HUDEP-2 (cell line): Measurements from ENCODE around the gene ABO.
A peak's percentile ranks its signal among the peaks of the same experiment; 100 is the strongest.
"Not testable (repeated sequence)": the region's sequence is repeated elsewhere in the genome, so short reads cannot be mapped to it uniquely, and the experiment has no call there.

Experiments
- DNase-seq, 76 experiments: peaks; one replicate each; lab custom pipeline; 2025; ENCODE audit not compliant: unreplicated experiment in 76 of 76; lab: John Stamatoyannopoulos, UW

ABO gene

GRCh38 chr9:133248726-133249295 lies 26.2 kb downstream of the ABO start:
- DNase-seq: no peak

GRCh38 chr9:133247632-133248031 lies 27.4 kb downstream of the ABO start:
- DNase-seq: no peak

- no peak for DNase-seq
These were observed 28.0 kb downstream of the ABO start for GRCh38 chr9:133246991-133247390.

- DNase-seq: no peak
These were observed 28.4 kb downstream of the ABO start for GRCh38 chr9:133246562-133246961.

- no peak for DNase-seq
These were observed 32.0 kb downstream of the ABO start for GRCh38 chr9:133242991-133243390.

- DNase-seq: no peak
These were observed 32.8 kb downstream of the ABO start for GRCh38 chr9:133242241-133242640.

GRCh38 chr9:133239533-133240090 lies 35.4 kb downstream of the ABO start:
- DNase-seq: no peak

- peak in 73 of 76 experiments; percentile 24 to 82 (median 66) for DNase-seq
These were observed 36.0 kb downstream of the ABO start for GRCh38 chr9:133238851-133239532.

- DNase-seq: peak in 61 of 76 experiments; percentile 9 to 84 (median 55)
These were observed 36.6 kb downstream of the ABO start for GRCh38 chr9:133238272-133238850.

GRCh38 chr9:133237035-133237731 lies 37.8 kb downstream of the ABO start:
- no peak for DNase-seq

- DNase-seq: not testable (repeated sequence)
These were observed 38.5 kb downstream of the ABO start for GRCh38 chr9:133236291-133237034.

- no peak for DNase-seq
These were observed 39.3 kb downstream of the ABO start for GRCh38 chr9:133235549-133236222.

GRCh38 chr9:133234577-133235322 lies 40.3 kb downstream of the ABO start:
- DNase-seq: no peak

- DNase-seq: no peak
These were observed 41.1 kb downstream of the ABO start for GRCh38 chr9:133233681-133234432.

- DNase-seq: not testable (repeated sequence)
These were observed 43.0 kb downstream of the ABO start for GRCh38 chr9:133231934-133232568.

- DNase-seq: not testable (repeated sequence)
These were observed 44.5 kb downstream of the ABO start for GRCh38 chr9:133230514-133230913.

GRCh38 chr9:133230093-133230492 lies 44.9 kb downstream of the ABO start:
- DNase-seq: no peak
